DOHH2 (cell line): ENCODE results near the gene HBE1.

ENCODE experiments used
- H3F3A ChIP-seq: fragments of 200-600 bp; sonication (generic), shearing (Covaris generic); 2 replicates; pipeline ENCODE4 v1.6.0; 2016; ENCODE audit warnings: antibody characterized with exemption, mild to moderate bottlenecking; ENCODE audit not compliant: control insufficient read depth, insufficient read depth
- H3K27ac ChIP-seq: fragments of 200-600 bp; sonication (generic); 2 replicates; pipeline ENCODE4 v1.5.1; 2014; ENCODE audit warnings: low read depth, mild to moderate bottlenecking, low read length, moderate library complexity
- H3K27me3 ChIP-seq: fragments of 200-600 bp; sonication (generic); 2 replicates; pipeline ENCODE4 v1.6.1; 2014; ENCODE audit warnings: mild to moderate bottlenecking, low read length, mixed read lengths; ENCODE audit not compliant: control insufficient read depth
- H3K36me3 ChIP-seq: fragments of 200-600 bp; sonication (generic); 2 replicates; pipeline ENCODE4 v1.6.1; 2014; ENCODE audit warnings: mild to moderate bottlenecking, low read length, moderate library complexity, mixed read lengths; ENCODE audit not compliant: control insufficient read depth
- H3K4me1 ChIP-seq: fragments of 200-600 bp; sonication (generic); 2 replicates; pipeline ENCODE4 v1.6.1; 2014; ENCODE audit warnings: mild to moderate bottlenecking, low read length, mixed read lengths; ENCODE audit not compliant: control insufficient read depth
- H3K4me2 ChIP-seq: fragments of 200-600 bp; sonication (generic); 2 replicates; pipeline ENCODE4 v1.6.0; 2014; ENCODE audit warnings: mild to moderate bottlenecking, low read length, moderate library complexity
- H3K4me3 ChIP-seq: fragments of 200-600 bp; sonication (generic); 2 replicates; pipeline ENCODE4 v1.5.1; 2014; ENCODE audit warnings: mild to moderate bottlenecking, low read length, mixed read lengths
- H3K79me2 ChIP-seq: fragments of 200-600 bp; sonication (generic); 2 replicates; pipeline ENCODE4 v1.6.1; 2014; ENCODE audit warnings: mild to moderate bottlenecking, low read length, mixed read lengths; ENCODE audit not compliant: control insufficient read depth
- H3K9me2 ChIP-seq: fragments of 200-600 bp; sonication (generic); replicated peaks from 2 replicates; pipeline ENCODE4 v1.6.1; 2014; ENCODE audit warnings: mild to moderate bottlenecking, low read length, mixed read lengths; ENCODE audit not compliant: control insufficient read depth
- H3K9me3 ChIP-seq: fragments of 200-600 bp; sonication (generic); 2 replicates; pipeline ENCODE4 v1.6.1; 2014; ENCODE audit warnings: antibody characterized with exemption, low read length, mixed read lengths; ENCODE audit not compliant: control insufficient read depth, insufficient read depth
- H4K20me1 ChIP-seq: fragments of 200-600 bp; sonication (generic); 2 replicates; pipeline ENCODE4 v1.6.0; 2014; ENCODE audit warnings: low read depth, mild to moderate bottlenecking, antibody characterized with exemption, low read length, moderate library complexity; ENCODE audit not compliant: control insufficient read depth, insufficient read depth
- EZH2phosphoT487 ChIP-seq: fragments of 200-600 bp; sonication (generic); IDR thresholded peaks from 2 replicates; pipeline ENCODE4 v1.6.1; 2017; ENCODE audit warnings: borderline replicate concordance, mild to moderate bottlenecking, antibody characterized with exemption, low read length, moderate library complexity, mixed read lengths
- TF ChIP-seq, protein P1 (sequence below): fragments of 200-600 bp; sonication (generic); IDR thresholded peaks from one replicate; pipeline ENCODE4 v1.5.1; 2014; ENCODE audit warnings: antibody characterized with exemption, mild to moderate bottlenecking, low read depth, low read length; ENCODE audit not compliant: poor library complexity, severe bottlenecking

HBE1 gene

DNA sequence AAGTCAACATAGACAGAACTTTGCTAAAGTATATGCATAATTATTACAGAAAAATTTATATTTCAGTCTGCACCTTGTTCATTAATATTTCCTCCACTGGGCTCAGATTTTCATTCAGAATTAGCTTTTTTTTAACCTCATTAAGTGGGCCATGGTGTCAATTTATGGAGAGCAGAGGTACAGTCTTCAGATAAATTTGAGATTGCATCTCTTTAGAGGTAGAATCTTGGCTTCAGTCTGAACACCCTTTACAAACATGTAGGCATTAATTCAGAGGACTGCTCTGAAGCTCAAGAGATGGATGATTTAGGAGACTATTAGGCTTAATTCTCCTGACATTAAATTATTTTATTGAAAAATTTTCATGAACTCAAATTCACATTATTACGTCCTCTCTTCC lies 39.5 kb downstream of the HBE1 start:
- Histone ChIP-seq H3K36me3 (no peaks in the 10 kb centered on the region), H3K4me3 (no peak overlapping the region), H3K4me2 (no peak overlapping the region), H3F3A (no peaks in the 10 kb centered on the region), H3K79me2 (no peaks in the 10 kb centered on the region), H4K20me1 (no peaks in the 10 kb centered on the region), H3K9me2 (no peaks in the 10 kb centered on the region), H3K27me3 (no peaks in the 10 kb centered on the region), H3K4me1 (no peaks in the 10 kb centered on the region), H3K9me3 (no peaks in the 10 kb centered on the region), H3K27ac (no peak overlapping the region)
- TF ChIP-seq EZH2phosphoT487: no peak
- TF ChIP-seq, protein P1, sequence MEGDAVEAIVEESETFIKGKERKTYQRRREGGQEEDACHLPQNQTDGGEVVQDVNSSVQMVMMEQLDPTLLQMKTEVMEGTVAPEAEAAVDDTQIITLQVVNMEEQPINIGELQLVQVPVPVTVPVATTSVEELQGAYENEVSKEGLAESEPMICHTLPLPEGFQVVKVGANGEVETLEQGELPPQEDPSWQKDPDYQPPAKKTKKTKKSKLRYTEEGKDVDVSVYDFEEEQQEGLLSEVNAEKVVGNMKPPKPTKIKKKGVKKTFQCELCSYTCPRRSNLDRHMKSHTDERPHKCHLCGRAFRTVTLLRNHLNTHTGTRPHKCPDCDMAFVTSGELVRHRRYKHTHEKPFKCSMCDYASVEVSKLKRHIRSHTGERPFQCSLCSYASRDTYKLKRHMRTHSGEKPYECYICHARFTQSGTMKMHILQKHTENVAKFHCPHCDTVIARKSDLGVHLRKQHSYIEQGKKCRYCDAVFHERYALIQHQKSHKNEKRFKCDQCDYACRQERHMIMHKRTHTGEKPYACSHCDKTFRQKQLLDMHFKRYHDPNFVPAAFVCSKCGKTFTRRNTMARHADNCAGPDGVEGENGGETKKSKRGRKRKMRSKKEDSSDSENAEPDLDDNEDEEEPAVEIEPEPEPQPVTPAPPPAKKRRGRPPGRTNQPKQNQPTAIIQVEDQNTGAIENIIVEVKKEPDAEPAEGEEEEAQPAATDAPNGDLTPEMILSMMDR: no peak

DNA sequence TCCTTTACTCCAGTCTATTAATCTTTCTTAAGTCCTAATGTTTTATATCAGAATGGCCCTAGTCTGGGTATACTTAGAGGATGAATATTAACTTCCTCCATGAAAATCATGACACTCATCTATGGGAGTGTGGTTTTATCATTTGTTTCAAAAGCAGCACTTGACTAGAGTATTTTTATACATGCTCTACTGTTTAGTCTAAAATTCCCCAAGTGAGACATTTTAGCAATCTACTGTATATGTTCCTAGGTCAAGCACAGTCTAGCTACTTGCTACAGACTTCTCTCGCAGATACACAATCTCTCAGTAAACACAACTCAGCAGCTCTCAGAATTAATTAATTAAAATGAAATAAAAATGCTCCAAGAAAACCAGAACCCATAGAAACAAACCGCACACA lies 39.9 kb downstream of the HBE1 start:
- TF ChIP-seq, protein P1: no peak
- no peak for TF ChIP-seq EZH2phosphoT487
- no peaks in the 10 kb centered on the region for H3K9me2 ChIP-seq
- no peaks in the 10 kb centered on the region for H3K27me3 ChIP-seq
- H4K20me1 ChIP-seq: no peaks in the 10 kb centered on the region
- no peak overlapping the region for H3K4me3 ChIP-seq
- H3K79me2 ChIP-seq: no peaks in the 10 kb centered on the region
- H3K9me3 ChIP-seq: no peaks in the 10 kb centered on the region
- no peak overlapping the region for H3K4me2 ChIP-seq
- no peaks in the 10 kb centered on the region for H3F3A ChIP-seq
- H3K27ac ChIP-seq: no peak overlapping the region
- H3K4me1 ChIP-seq: no peaks in the 10 kb centered on the region
- H3K36me3 ChIP-seq: no peaks in the 10 kb centered on the region

DNA sequence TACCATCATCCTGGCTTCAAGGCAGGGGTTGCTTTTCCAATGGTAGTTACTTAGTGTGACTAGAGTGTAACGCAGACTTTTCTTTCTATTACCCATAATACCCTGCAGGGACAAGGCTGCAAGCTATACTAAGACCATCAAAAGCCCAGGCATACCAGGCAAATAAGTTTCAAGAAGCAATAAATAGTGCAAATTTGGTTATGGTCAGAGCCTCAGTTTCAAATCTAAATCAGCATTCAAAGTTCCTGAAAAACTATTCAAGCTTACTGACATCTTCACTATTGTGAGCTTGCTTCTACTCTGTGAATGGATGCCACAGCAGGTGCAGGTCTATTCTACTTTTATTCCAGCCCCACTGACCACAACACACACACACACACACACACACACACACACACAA lies 40.4 kb downstream of the HBE1 start:
- Histone ChIP-seq H3K4me1 (no peaks in the 10 kb centered on the region), H3K4me2 (no peak overlapping the region)

More for the DNA sequence above, 40.4 kb downstream of the HBE1 start:
- H3F3A ChIP-seq: no peaks in the 10 kb centered on the region
- H3K79me2 ChIP-seq: no peaks in the 10 kb centered on the region
- no peaks in the 10 kb centered on the region for H4K20me1 ChIP-seq
- H3K27ac ChIP-seq: no peak overlapping the region
- H3K36me3 ChIP-seq: no peaks in the 10 kb centered on the region
- no peaks in the 10 kb centered on the region for H3K9me2 ChIP-seq
- TF ChIP-seq EZH2phosphoT487: no peak
- TF ChIP-seq, protein P1: no peak
- no peak overlapping the region for H3K4me3 ChIP-seq
- H3K9me3 ChIP-seq: no peaks in the 10 kb centered on the region
- no peaks in the 10 kb centered on the region for H3K27me3 ChIP-seq
